NT2/D1 (cell line): ENCODE results near the gene MAN1A1.
"Not testable (repeated sequence)": the region's sequence is repeated elsewhere in the genome, so short reads cannot be mapped to it uniquely, and the experiment has no call there.

Experiments
- DNase-seq: peaks from one replicate; pipeline ENCODE4 v3.0.0-alpha.2; 2011; ENCODE audit warnings: low read depth, low spot score
- H3K27me3 ChIP-seq: 2 replicates; pipeline ENCODE4 v1.6.0; 2011; ENCODE audit warnings: mild to moderate bottlenecking; ENCODE audit not compliant: insufficient read length, insufficient read depth
- H3K36me3 ChIP-seq: 2 replicates; pipeline ENCODE4 v1.6.1; 2011; ENCODE audit warnings: mild to moderate bottlenecking, low read length, mixed read lengths; ENCODE audit not compliant: insufficient read depth, insufficient read length
- H3K4me1 ChIP-seq: 2 replicates; pipeline ENCODE4 v1.5.1; 2011; ENCODE audit not compliant: insufficient read depth, insufficient read length
- H3K4me3 ChIP-seq: 2 replicates; pipeline ENCODE4 v1.5.1; 2011; ENCODE audit warnings: low read depth; ENCODE audit not compliant: insufficient read length
- H3K9ac ChIP-seq: 2 replicates; pipeline ENCODE4 v1.6.0; 2011; ENCODE audit warnings: low read depth; ENCODE audit not compliant: insufficient read length
- H3K9me3 ChIP-seq: 2 replicates; pipeline ENCODE4 v1.5.1; 2011; ENCODE audit warnings: mild to moderate bottlenecking, low read length; ENCODE audit not compliant: insufficient read depth
- SUZ12 ChIP-seq: IDR thresholded peaks from 2 replicates; pipeline ENCODE4 v1.6.1; 2011; ENCODE audit not compliant: insufficient read length, insufficient read depth; ENCODE audit errors: extremely low read depth
- YY1 ChIP-seq: IDR thresholded peaks from 2 replicates; pipeline ENCODE4 v1.6.1; 2011; ENCODE audit not compliant: insufficient read length, insufficient read depth
- ZNF274 ChIP-seq: IDR thresholded peaks from 2 replicates; pipeline ENCODE4 v1.6.1; 2011; ENCODE audit warnings: mild to moderate bottlenecking, low read depth, low read length

Gene MAN1A1

GRCh38 chr6:119349361-119350201, at the start of gene MAN1A1:
Gene MAN1A1 (minus strand): TSS chr6:119349761. CDS start chr6:119349065, 696 bp downstream.
- peaks cover 24% of the 10 kb centered on the region for H3K27me3 ChIP-seq
- DNase-seq = peak; percentile 58
- no peak for TF ChIP-seq YY1
- H3K9ac ChIP-seq = peak within 1 kb of the TSS; percentile 79
- peak within 1 kb of the TSS; percentile 78 for H3K4me3 ChIP-seq
- H3K9me3 ChIP-seq = no peaks in the 10 kb centered on the region
- no peaks in the 10 kb centered on the region for H3K36me3 ChIP-seq
- H3K4me1 ChIP-seq = no peaks in the 10 kb centered on the region

GRCh38 chr6:119395192-119395591, 45.6 kb upstream of the MAN1A1 start:
- Histone ChIP-seq H3K9me3 (peaks cover 10% of the 10 kb centered on the region; the same call in 1 of the 2 replicates), H3K9ac (no peak overlapping the region), H3K4me3 (no peak overlapping the region), H3K4me1 (no peaks in the 10 kb centered on the region), H3K36me3 (no peaks in the 10 kb centered on the region), H3K27me3 (no peaks in the 10 kb centered on the region)
- no peak for DNase-seq
- TF ChIP-seq ZNF274 = no peak
- TF ChIP-seq SUZ12 = no peak
- TF ChIP-seq YY1 = no peak

GRCh38 chr6:119390247-119390793, 40.8 kb upstream of the MAN1A1 start:
- Histone ChIP-seq H3K4me1 (no peaks in the 10 kb centered on the region), H3K9ac (no peak overlapping the region), H3K9me3 (no peaks in the 10 kb centered on the region), H3K4me3 (no peak overlapping the region), H3K36me3 (no peaks in the 10 kb centered on the region), H3K27me3 (no peaks in the 10 kb centered on the region)
- DNase-seq = no peak
- TF ChIP-seq ZNF274 (no peak), SUZ12 (no peak), YY1 (no peak)

GRCh38 chr6:119385994-119386393, 36.4 kb upstream of the MAN1A1 start:
- Histone ChIP-seq H3K36me3 (no peaks in the 10 kb centered on the region), H3K4me3 (no peak overlapping the region), H3K9me3 (no peaks in the 10 kb centered on the region), H3K27me3 (no peaks in the 10 kb centered on the region), H3K9ac (no peak overlapping the region), H3K4me1 (no peaks in the 10 kb centered on the region)
- no peak for DNase-seq
- TF ChIP-seq SUZ12 (no peak), YY1 (no peak), ZNF274 (no peak)

- Histone ChIP-seq H3K4me3 (no peak overlapping the region), H3K27me3 (no peaks in the 10 kb centered on the region), H3K9ac (no peak overlapping the region), H3K4me1 (no peaks in the 10 kb centered on the region), H3K9me3 (no peaks in the 10 kb centered on the region), H3K36me3 (no peaks in the 10 kb centered on the region)
- no peak for DNase-seq
- TF ChIP-seq YY1 = no peak
- no peak for TF ChIP-seq ZNF274
- no peak for TF ChIP-seq SUZ12
These were observed 34.9 kb upstream of the MAN1A1 start for GRCh38 chr6:119384444-119384843.

- Histone ChIP-seq H3K27me3 (no peaks in the 10 kb centered on the region), H3K9me3 (no peaks in the 10 kb centered on the region), H3K9ac (no peak overlapping the region), H3K36me3 (no peaks in the 10 kb centered on the region), H3K4me3 (no peak overlapping the region), H3K4me1 (no peaks in the 10 kb centered on the region)
- TF ChIP-seq SUZ12 (no peak), YY1 (no peak), ZNF274 (no peak)
- DNase-seq = no peak
These were observed 30.2 kb upstream of the MAN1A1 start for GRCh38 chr6:119379809-119380208.

- not testable (repeated sequence) for DNase-seq, H3K36me3 ChIP-seq, H3K9ac ChIP-seq, H3K4me1 ChIP-seq, H3K4me3 ChIP-seq, H3K27me3 ChIP-seq, H3K9me3 ChIP-seq
These were observed 27.5 kb upstream of the MAN1A1 start for GRCh38 chr6:119377043-119377442.

- Histone ChIP-seq H3K27me3 (no peaks in the 10 kb centered on the region), H3K9ac (no peak overlapping the region), H3K36me3 (no peaks in the 10 kb centered on the region), H3K4me1 (no peaks in the 10 kb centered on the region), H3K9me3 (no peaks in the 10 kb centered on the region), H3K4me3 (no peak overlapping the region)
- no peak for TF ChIP-seq YY1
- no peak for DNase-seq
These were observed 20.5 kb upstream of the MAN1A1 start for GRCh38 chr6:119370080-119370479.
